ENCODE data around the gene IFITM1. TPM values are rescaled to one million over a fixed set of nuclear protein-coding genes. Genes with fewer than 3 reads are reported as not detected.
"Not testable (repeated sequence)": the region's sequence is repeated elsewhere in the genome, so short reads cannot be mapped to it uniquely, and the experiment has no call there.

Gene IFITM1
- polyA plus RNA-seq, 1 experiment, result 660 TPM

DNA sequence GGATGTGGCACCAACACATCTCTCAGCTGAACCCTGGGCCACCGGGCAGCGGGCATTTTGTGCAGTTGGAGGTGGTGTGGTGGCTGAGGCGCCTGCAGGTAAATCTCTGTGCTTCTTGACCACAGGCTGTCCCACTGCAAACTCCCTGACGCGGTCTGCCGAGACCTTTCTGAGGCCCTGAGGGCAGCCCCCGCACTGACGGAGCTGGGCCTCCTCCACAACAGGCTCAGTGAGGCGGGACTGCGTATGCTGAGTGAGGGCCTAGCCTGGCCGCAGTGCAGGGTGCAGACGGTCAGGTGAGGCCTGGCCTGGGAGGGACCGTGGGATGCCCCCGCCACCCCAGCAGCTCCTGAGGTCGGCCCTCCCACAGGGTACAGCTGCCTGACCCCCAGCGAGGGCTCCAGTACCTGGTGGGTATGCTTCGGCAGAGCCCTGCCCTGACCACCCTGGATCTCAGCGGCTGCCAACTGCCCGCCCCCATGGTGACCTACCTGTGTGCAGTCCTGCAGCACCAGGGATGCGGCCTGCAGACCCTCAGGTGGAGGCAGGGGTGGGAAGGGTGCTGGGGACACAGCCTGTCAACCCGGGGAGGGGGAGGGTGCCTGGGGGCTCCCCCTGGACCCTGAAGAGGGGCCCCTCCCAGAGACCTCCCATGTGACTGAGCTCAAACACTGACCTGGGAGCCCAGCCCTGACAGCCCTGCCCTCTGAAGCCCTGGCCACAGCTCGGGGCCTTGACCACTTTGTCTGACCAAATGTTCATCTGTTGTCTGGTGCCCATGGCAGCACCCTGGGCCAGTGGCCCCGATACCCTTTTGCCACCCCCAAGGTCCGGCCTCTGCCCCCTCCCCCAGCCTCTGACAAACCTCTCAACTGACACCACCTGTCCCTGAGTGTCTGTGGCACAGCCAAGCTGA lies 29.5 kb upstream of the IFITM1 start:
- TF ChIP-seq, protein P1, sequence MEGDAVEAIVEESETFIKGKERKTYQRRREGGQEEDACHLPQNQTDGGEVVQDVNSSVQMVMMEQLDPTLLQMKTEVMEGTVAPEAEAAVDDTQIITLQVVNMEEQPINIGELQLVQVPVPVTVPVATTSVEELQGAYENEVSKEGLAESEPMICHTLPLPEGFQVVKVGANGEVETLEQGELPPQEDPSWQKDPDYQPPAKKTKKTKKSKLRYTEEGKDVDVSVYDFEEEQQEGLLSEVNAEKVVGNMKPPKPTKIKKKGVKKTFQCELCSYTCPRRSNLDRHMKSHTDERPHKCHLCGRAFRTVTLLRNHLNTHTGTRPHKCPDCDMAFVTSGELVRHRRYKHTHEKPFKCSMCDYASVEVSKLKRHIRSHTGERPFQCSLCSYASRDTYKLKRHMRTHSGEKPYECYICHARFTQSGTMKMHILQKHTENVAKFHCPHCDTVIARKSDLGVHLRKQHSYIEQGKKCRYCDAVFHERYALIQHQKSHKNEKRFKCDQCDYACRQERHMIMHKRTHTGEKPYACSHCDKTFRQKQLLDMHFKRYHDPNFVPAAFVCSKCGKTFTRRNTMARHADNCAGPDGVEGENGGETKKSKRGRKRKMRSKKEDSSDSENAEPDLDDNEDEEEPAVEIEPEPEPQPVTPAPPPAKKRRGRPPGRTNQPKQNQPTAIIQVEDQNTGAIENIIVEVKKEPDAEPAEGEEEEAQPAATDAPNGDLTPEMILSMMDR (IDR thresholded peaks at IDR 0.05; ENCODE audit: insufficient read depth, low read depth, low read length), result no peak
- Histone ChIP-seq H3K36me3 (ENCODE audit: control insufficient read depth, insufficient read depth, low read length) (no peaks in the 10 kb centered on the region), H3K4me3 (ENCODE audit: low read depth, low read length) (no peak overlapping the region), H3K27me3 (ENCODE audit: control insufficient read depth, insufficient read depth, low read length) (peaks cover 37% of the 10 kb centered on the region)
- ChIA-PET CTCF (no interaction called here), POLR2A (interaction anchor here (0.6 kb wide), 1 partner anchor 10 kb away, joined by 7 read pairs; no protein-coding TSS in a partner anchor)
- DNase-seq (ENCODE audit: low read depth), result no peak

DNA sequence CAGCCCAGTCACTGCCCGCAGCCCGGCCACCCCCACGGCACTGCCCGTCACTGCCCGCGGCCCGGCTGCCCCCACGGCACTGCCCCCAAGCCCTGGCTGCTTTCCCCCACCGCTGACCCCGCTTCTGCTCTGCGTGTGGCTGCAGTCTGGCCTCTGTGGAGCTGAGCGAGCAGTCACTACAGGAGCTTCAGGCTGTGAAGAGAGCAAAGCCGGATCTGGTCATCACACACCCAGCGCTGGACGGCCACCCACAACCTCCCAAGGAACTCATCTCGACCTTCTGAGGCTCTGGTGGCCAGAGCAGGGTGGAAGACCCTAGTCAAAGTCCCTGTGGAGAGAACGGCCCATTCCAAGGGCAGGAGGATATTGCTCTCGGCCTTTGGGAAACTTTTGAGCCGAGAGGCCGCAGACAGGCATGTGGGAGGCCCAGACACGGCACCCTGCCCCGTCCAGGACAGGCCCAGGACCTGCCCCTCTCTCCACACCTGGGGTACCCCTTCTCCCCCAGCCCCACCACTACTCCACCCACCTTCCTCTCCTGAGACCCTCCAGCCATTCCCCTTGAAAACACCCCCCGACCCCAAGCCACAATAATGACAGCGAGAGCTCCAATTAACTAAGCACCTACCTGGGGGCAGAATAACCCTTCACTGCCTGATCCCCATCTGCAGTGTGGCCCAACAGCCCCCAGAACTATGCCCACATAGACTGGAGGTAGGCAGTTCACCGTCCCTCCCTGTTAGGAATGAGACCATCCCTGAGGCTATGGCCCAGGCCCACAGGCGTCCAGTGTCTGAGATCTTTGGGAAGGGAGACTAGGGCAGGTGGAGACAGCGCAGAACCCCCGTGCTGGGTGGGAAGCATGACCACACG lies 28.6 kb upstream of the IFITM1 start:
- ChIA-PET CTCF (no interaction called here), POLR2A (no interaction called here)
- no peak for DNase-seq (ENCODE audit: low read depth)
- Histone ChIP-seq H3K4me3 (ENCODE audit: low read depth, low read length) (no peak overlapping the region), H3K36me3 (ENCODE audit: control insufficient read depth, insufficient read depth, low read length) (no peaks in the 10 kb centered on the region), H3K27me3 (ENCODE audit: control insufficient read depth, insufficient read depth, low read length) (peaks cover 35% of the 10 kb centered on the region)
- TF ChIP-seq, protein P1 (IDR thresholded peaks at IDR 0.05; ENCODE audit: insufficient read depth, low read depth, low read length), result no peak

DNA sequence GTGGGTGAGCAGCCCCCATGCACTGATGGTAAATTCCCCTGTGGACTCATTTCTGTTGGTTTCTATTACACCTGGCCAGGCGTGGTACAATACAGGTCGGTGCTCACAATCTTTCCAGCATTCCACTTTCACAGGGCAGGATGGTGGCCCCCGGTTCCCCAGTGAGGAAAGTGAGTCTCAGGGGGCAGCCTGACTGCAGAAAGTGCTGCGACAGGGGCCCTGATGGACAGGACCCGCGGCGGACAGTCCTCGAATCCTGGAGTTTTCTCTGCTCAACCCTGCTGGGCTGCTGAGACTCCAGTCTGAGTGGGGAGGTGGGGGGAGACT lies 28.0 kb upstream of the IFITM1 start:
- POLR2A ChIA-PET, result no interaction called here
- no peak for DNase-seq (ENCODE audit: low read depth)
- CTCF ChIA-PET, result no interaction called here
- Histone ChIP-seq H3K27me3 (ENCODE audit: control insufficient read depth, insufficient read depth, low read length) (peaks cover 32% of the 10 kb centered on the region), H3K4me3 (ENCODE audit: low read depth, low read length) (no peak overlapping the region), H3K36me3 (ENCODE audit: control insufficient read depth, insufficient read depth, low read length) (no peaks in the 10 kb centered on the region)
- TF ChIP-seq, protein P1 (IDR thresholded peaks at IDR 0.05; ENCODE audit: insufficient read depth, low read depth, low read length), result no peak

DNA sequence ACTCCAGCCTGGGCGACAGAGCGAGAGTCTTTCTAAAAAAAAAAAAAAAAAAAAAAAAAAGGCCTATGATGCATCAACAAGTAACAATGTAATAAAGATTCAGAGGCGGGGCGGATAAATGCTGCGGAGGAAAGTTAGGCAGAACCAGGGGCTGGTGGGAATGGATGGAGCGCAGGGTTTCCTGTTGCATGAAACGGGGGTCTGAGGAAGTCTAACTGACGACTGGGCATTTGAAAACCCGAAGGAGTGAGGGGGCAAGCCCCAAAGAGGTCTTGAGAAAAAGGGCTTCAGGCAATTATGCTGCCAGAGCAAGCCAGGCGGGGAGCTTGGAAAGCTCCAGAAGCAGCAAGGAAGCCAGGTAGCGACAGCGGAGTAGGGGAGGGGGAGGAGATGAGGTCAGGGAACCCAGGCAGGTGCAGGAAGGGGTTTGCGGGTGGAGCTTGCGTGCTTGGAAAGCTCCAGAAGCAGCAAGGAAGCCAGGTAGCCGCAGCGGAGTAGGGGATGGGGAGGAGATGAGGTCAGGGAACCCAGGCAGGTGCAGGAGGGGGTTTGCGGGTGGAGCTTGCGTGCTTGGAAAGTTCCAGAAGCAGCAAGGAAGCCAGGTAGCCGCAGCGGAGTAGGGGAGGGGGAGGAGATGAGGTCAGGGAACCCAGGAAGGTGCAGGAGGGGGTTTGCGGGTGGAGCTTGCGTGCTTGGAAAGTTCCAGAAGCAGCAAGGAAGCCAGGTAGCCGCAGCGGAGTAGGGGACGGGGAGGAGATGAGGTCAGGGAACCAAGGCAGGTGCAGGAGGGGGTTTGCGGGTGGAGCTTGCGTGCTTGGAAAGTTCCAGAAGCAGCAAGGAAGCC lies 26.6 kb upstream of the IFITM1 start:
- H3K4me3 ChIP-seq (ENCODE audit: low read depth, low read length); POLR2A ChIA-PET: not testable (repeated sequence)

DNA sequence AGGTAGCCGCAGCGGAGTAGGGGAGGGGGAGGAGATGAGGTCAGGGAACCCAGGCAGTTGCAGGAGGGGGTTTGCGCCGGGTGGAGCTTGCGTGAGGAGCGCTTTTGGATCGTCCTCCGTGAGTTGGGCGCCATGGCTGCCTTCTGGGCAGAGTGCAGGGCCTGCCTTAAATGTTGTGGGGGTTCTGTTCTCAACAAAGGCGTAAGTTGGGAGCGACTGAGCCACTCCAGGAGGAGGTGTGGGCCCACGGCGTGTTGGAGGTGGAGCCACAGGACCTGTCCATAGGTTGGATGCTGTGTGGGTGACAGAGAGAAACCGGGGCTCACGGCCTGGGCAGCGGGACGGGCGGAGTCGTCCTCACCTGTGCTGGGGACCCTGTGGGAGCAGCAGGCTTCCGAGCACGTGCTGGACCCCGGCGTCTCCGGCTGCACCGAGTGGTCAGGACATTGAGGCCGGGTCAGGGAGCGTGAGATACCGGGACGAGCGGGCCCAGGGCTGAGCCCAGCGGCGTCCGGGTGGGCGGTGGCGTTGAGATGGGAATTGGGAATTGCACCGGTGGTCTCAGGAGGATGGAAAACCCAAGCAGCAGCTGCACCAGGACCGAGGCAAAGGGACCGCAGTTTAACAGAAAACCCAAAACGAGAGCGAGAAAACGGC lies 25.9 kb upstream of the IFITM1 start:
- ChIA-PET POLR2A (no interaction called here), CTCF (interaction anchor here (0.7 to 0.9 kb wide), 2 partner anchors 36 to 81 kb away, joined by 3 read pairs; no protein-coding TSS in a partner anchor)
- TF ChIP-seq, protein P1 (IDR thresholded peaks at IDR 0.05; ENCODE audit: insufficient read depth, low read depth, low read length), result no peak

More for the DNA sequence above, 26.6 kb upstream of the IFITM1 start:
- not testable (repeated sequence) for H3K36me3 ChIP-seq (ENCODE audit: control insufficient read depth, insufficient read depth, low read length); DNase-seq (ENCODE audit: low read depth)
- H3K27me3 ChIP-seq (ENCODE audit: control insufficient read depth, insufficient read depth, low read length), result peaks cover 20% of the 10 kb centered on the region
- CTCF ChIA-PET, result interaction anchor here (0.7 to 0.9 kb wide), 2 partner anchors 36 to 81 kb away, joined by 3 read pairs; no protein-coding TSS in a partner anchor

More for the DNA sequence above, 25.9 kb upstream of the IFITM1 start:
- no peak for DNase-seq (ENCODE audit: low read depth)
- H3K27me3 ChIP-seq (ENCODE audit: control insufficient read depth, insufficient read depth, low read length), result peaks cover 12% of the 10 kb centered on the region
- H3K4me3 ChIP-seq (ENCODE audit: low read depth, low read length), result peak overlapping the region; percentile 41
- peaks cover under 1% of the 10 kb centered on the region; the same call in 1 of the 2 replicates for H3K36me3 ChIP-seq (ENCODE audit: control insufficient read depth, insufficient read depth, low read length)

All from BJ (cell line).